ENCODE measurements around the gene FAAP100. TPM values are rescaled to one million over a fixed set of nuclear protein-coding genes. Genes with fewer than 3 reads are reported as not detected.

Gene FAAP100
- total RNA-seq, 1 donor from 2014 or later, result 41.4 TPM

DNA sequence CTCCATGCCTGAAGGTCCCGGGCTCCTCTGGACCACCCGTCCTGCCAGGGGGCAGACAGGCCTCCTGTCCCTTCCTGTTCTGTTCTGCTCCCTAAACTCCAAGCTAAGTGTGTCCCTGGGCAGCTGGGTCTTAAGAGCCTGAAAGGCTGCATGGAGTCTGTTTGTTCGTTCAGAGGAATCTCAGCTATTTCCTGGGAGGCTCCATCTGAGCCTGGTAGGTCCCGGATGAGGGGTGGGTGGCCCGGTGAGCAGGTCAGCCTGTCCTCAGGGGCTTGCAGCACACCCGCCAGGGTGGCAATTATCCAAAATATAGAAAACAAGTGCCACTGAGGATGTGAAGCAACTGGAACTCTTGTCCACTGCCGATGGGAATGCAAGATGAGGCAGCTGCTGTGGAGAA is 52.1 kb downstream of the FAAP100 start:
- TF ChIP-seq, protein P1, sequence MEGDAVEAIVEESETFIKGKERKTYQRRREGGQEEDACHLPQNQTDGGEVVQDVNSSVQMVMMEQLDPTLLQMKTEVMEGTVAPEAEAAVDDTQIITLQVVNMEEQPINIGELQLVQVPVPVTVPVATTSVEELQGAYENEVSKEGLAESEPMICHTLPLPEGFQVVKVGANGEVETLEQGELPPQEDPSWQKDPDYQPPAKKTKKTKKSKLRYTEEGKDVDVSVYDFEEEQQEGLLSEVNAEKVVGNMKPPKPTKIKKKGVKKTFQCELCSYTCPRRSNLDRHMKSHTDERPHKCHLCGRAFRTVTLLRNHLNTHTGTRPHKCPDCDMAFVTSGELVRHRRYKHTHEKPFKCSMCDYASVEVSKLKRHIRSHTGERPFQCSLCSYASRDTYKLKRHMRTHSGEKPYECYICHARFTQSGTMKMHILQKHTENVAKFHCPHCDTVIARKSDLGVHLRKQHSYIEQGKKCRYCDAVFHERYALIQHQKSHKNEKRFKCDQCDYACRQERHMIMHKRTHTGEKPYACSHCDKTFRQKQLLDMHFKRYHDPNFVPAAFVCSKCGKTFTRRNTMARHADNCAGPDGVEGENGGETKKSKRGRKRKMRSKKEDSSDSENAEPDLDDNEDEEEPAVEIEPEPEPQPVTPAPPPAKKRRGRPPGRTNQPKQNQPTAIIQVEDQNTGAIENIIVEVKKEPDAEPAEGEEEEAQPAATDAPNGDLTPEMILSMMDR (IDR thresholded peaks at IDR 0.05; ENCODE audit: insufficient read depth, low read length, poor library complexity, severe bottlenecking), result no peak
- Histone ChIP-seq H3K27me3 (ENCODE audit: control insufficient read depth, insufficient read depth, low read length) (peaks cover 16% of the 10 kb centered on the region), H3K36me3 (ENCODE audit: control insufficient read depth, insufficient read depth, low read length) (no peaks in the 10 kb centered on the region), H3K4me3 (ENCODE audit: low read depth, low read length) (no peak overlapping the region)
- DNase-seq (ENCODE audit: low read depth), result no peak

DNA sequence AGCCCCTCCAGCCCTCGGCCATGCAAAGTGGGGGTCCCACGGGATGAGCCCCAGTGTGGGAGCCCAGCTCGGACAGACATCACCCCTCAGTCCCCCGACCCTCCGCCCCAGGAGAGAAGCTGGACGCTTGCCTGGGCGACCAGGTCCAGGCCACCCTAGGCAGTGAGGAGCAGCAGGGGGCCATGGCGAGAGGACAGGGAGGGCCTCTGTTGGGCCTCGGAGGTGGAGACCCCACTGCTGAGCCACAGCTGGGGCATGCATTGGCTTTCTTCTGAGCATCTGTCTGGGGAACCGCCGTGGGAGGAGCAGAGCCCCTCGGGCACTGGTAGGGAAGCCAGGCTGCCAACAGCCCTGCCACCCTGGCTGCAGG is 52.6 kb downstream of the FAAP100 start:
- DNase-seq (ENCODE audit: low read depth), result no peak
- H3K27me3 ChIP-seq (ENCODE audit: control insufficient read depth, insufficient read depth, low read length), result peaks cover 20% of the 10 kb centered on the region
- H3K4me3 ChIP-seq (ENCODE audit: low read depth, low read length), result no peak overlapping the region
- H3K36me3 ChIP-seq (ENCODE audit: control insufficient read depth, insufficient read depth, low read length), result no peaks in the 10 kb centered on the region
- TF ChIP-seq, protein P1 (IDR thresholded peaks at IDR 0.05; ENCODE audit: insufficient read depth, low read length, poor library complexity, severe bottlenecking), result no peak

GRCh38 chr17:81498953-81499600 is 53.1 kb downstream of the FAAP100 start:
- Histone ChIP-seq H3K4me3 (ENCODE audit: low read depth, low read length) (no peak overlapping the region), H3K27me3 (ENCODE audit: control insufficient read depth, insufficient read depth, low read length) (peaks cover 20% of the 10 kb centered on the region), H3K36me3 (ENCODE audit: control insufficient read depth, insufficient read depth, low read length) (no peaks in the 10 kb centered on the region)
- TF ChIP-seq, protein P1 (IDR thresholded peaks at IDR 0.05; ENCODE audit: insufficient read depth, low read length, poor library complexity, severe bottlenecking), result no peak
- DNase-seq (ENCODE audit: low read depth), result no peak

GRCh38 chr17:81494626-81495377 is 57.4 kb downstream of the FAAP100 start:
- DNase-seq (ENCODE audit: low read depth), result no peak
- Histone ChIP-seq H3K4me3 (ENCODE audit: low read depth, low read length) (no peak overlapping the region), H3K27me3 (ENCODE audit: control insufficient read depth, insufficient read depth, low read length) (peaks cover 32% of the 10 kb centered on the region), H3K36me3 (ENCODE audit: control insufficient read depth, insufficient read depth, low read length) (no peaks in the 10 kb centered on the region)
- TF ChIP-seq, protein P1 (IDR thresholded peaks at IDR 0.05; ENCODE audit: insufficient read depth, low read length, poor library complexity, severe bottlenecking), result no peak

- TF ChIP-seq, protein P1 (IDR thresholded peaks at IDR 0.05; ENCODE audit: insufficient read depth, low read length, poor library complexity, severe bottlenecking), result no peak
- H3K27me3 ChIP-seq (ENCODE audit: control insufficient read depth, insufficient read depth, low read length), result peaks cover 23% of the 10 kb centered on the region
- H3K36me3 ChIP-seq (ENCODE audit: control insufficient read depth, insufficient read depth, low read length), result no peaks in the 10 kb centered on the region
- H3K4me3 ChIP-seq (ENCODE audit: low read depth, low read length), result no peak overlapping the region
- DNase-seq (ENCODE audit: low read depth), result no peak
These were observed 58.7 kb downstream of the FAAP100 start for GRCh38 chr17:81493198-81494038.

Measured in kidney epithelial cell (primary cell).